Measurements from ENCODE around the gene SH3PXD2B.
"Not testable (repeated sequence)": the region's sequence is repeated elsewhere in the genome, so short reads cannot be mapped to it uniquely, and the experiment has no call there.

Gene SH3PXD2B

DNA sequence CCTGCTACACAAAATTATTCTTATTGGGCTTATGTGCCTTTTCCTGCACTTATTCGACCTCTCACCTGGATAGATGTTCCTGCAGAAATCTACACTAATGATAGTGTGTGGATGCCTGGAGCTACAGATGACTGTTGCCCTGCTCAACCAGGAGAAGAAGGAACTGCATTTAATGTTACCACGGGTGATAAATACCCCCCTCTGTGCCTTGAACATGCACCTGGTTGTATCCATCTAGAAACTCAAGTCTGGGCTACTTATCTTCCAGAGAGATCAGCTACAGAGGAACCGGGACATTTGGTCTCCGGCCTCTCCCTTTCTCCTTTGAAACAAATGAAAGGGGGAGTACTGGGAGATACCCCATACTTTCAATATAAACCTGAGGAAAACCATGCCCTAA, 54.5 kb downstream of the SH3PXD2B start:
- DNase-seq (ENCODE audit: low spot score) = no peak

DNA sequence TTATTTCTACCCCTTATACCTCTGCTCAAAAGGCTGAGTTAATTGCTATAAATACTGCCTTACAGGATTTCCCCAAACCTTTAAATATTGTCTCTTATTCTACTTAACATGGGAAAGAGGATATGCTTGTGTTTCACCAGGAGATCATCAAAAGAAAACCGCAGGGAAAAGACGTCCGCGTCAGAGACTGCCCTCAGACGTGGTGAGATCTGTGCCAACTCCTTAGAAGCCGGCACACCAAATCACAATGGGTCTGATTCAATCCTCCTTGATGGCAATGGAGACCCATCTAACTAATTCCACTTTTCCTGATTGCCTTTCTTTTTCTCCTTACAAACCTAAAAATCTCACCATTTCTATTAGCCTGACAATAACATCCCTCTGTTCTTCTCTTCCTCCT, 55.0 kb downstream of the SH3PXD2B start:
- DNase-seq (ENCODE audit: low spot score) = no peak

DNA sequence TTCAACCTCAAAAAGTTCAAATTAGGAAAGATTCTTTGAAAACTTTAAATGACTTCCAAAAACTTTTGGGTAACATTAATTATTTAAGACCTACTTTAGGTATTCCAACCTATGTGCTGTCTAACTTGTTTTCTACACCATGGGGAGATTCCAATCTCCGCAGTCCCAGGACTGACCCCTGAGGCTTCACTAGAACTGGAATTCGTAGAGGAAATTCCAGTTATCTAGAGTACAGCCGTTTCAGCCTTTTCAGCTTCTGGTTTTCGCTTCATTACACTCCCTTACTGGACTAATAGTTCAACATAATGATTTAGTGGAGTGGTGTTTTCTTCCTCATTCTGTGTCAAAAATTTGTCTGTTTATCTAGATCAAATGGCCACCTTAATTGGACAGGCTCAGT, 55.7 kb downstream of the SH3PXD2B start:
- DNase-seq (ENCODE audit: low spot score) = not testable (repeated sequence)

DNA sequence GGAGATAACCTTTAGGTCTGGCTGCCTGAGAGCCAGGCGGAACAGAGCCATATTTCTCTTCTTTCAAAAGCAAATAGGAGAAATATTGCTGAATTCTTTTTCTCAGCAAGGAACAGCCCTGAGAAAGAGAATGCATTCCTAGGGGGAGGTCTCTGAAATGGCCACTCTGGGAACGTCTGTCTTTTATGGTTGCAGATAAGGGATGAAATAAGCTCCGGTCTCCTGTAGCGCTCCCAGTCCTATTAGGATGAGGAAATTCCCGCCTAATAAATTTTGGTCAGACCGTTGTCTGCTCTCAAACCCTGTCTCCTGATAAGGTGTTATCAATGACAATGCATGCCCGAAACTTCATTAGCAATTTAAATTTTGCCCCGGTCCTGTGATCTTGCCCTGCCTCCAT, 57.3 kb downstream of the SH3PXD2B start:
- not testable (repeated sequence) for DNase-seq (ENCODE audit: low spot score)

DNA sequence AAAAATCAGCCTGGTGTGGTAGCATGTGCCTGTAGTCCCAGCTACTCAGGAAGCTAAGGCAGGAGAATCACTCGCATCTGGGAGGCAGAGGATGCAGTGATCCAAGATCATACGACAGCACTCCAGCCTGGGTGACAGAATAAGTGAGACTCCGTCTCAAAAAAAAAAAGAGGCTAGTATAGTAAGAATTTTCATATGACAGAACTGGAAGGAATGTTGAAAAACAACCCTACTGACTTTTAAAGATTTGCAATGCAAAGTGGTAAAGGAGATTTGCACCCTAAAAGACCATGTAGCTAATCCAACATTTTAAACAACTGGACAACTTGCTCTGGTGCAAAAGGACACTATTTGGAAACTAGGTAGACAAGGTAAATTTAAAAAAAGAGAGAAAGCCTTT, 58.1 kb downstream of the SH3PXD2B start:
- DNase-seq (ENCODE audit: low spot score) = no peak

DNA sequence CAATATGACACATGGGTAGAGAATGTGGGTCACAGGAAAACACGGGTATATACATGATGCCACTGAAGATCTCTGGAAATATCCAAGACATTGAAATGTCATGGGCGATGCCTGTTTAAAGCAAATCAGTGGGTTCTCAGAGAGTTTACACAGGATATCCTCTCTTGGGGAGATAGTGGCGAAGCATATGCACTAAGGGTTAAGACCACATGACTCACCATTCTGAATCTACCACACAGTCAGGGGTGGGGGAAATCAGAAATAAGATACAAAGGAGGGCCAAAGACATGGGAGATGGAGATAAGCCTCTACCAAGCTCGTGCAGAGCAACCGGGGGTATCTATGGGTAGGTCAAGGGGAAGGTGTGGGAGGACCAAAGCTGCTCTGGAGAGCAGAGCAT, 58.8 kb downstream of the SH3PXD2B start:
- DNase-seq (ENCODE audit: low spot score) = no peak

DNA sequence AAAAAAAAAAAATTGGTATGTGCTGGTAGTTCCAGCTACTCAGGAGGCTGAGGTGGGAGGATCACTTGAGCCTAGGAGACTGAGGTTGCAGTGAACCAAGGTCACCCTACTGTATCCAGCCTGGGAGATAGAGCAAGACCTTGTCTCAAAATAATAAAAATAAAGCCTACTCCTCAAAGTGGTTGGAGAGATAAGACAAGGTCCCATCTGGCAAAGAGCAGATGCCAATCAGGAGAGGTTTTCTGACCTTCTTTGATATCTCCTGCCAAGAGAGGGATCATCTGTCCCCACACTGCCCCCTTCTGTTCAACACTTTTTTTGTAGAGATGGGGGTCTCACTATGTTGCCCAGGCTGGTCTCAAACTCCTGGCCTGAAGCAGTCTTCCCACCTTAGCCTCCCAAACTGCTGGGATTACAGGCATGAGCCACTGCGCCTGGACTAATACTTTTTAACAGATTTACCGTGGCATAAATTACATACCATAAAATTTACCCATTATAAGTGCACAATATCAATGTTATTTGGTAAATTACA, 64.7 kb downstream of the SH3PXD2B start:
- DNase-seq (ENCODE audit: low spot score) = no peak

DNA sequence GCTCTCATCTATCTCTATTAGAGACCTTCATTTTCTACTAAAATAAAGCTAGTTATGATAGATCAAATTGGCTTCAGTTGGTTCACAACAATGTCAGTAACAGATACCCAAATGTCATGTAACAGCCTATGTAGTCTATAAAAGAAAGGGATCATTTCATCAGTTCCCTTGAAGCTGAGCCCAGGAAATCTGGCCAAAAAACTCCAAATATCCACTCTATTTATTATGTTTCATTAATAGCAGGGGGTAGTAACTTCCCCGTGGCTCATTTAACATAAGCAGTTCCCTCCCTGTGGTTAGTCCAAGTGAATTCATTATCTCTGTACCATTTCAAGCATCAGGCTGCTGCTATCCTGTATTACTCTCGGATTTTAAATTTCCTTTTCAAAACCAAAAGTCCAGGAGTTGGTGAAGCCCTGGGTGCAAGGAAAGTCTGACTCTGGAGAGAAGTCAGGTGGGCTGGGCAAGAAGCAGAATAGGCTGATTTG, 66.0 kb downstream of the SH3PXD2B start:
- DNase-seq (ENCODE audit: low spot score) = no peak

DNA sequence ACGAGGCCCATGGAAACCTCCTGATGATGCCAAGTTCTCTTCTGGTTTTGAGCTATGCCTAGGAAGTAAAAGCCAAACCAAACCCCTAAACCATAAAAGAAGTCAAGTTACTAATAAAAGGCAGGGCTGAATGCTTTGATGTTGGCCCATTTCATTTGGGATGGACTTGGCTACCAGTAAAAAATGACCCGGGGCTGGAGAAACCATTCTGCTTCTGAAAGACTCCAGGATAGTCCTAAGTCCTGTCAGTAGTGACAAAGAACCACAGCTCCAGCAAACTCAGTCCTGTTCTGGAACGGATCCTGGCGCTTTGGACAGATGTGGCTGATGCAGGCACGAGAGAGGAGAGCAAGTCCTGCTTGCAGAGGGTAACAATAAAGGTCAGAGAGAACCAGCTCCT, 68.6 kb downstream of the SH3PXD2B start:
- DNase-seq (ENCODE audit: low spot score) = no peak

DNA sequence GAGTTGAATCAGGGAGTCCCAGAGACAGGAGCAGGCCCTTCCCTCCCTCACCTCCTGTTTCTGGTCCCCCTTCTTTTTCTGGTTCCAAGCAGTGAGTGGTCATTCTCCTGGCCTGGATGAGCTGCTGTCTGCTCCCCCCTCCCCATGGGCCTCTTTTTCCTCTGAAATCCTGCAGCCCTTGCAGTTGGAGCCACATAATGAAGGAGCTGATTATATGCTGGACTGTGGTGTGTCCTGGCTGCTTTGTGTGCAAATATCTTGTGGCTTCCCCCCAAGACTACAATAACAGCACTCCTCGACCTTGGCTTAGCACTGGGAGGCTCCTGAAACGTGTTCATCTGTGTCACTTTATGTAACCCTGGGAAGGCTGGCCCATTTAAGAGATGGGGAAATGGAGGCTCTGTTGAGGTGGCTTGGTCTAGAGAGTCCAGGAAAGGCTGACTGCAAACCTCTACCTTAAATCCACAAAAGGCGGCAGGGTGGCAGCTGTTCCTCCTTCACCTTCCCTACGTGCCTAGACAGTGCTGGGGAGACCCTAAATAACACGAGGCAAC, 69.2 kb downstream of the SH3PXD2B start:
- no peak for DNase-seq (ENCODE audit: low spot score)

DNA sequence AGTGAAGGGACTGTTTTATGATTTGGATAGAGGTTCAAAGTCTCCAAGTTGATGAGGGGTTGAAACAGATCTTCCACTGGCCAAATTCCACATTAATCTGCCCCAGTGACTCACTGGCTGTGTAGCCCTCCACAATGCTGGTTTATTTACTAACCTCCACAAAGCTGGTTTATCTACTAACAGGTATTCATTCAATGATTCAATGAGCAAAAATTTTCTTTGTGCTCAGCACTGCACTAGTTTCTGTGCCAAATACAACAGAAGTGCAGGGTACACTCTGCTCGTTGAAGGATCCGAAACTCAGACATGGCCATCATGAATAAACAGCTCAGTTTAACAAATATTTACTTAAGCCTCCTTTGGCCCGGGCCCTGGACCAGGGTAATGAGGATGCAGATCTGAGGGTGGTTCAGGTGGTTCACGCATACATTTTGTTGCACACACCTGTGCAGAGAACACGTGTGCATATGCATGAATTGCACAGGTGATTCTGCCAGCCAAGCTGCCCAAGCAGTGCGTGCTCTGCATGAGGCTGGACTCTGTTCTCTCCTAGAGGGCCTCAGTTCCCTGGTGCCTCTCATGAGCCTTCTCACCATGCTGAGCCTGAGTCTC, 71.0 kb downstream of the SH3PXD2B start:
- DNase-seq (ENCODE audit: low spot score) = no peak

DNA sequence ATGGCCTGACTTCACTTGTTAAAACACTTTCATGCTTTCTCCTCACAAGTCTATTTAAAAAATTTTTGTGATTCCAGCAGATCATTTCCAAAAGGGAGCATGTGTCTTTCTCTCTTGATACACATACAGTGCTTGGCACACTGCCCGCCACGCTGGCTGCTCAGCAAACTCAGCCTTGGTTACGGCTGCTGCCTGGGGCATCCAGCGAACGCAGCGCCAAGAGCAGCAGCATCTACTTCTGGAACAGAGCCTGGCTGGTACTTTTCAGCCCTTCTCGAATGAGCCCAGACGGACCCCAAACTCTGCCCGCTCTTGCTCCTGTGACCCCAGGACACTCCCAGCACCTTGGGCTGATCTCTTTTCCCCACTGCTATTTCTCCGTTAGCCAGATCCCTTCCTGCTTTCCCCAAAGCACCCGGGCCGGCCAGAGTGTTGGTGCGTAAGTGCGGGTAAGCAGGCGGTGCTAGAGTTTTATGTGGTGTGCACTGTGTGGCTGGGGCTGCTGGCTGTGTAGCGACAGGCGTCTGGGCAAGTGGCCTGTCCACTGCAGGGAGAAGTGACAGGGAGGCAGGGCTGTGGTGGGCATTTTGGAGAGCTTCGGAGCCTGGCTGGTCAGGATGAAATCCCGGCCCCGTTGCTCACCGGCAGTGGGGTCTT, 73.2 kb downstream of the SH3PXD2B start:
- no peak for DNase-seq (ENCODE audit: low spot score)

DNA sequence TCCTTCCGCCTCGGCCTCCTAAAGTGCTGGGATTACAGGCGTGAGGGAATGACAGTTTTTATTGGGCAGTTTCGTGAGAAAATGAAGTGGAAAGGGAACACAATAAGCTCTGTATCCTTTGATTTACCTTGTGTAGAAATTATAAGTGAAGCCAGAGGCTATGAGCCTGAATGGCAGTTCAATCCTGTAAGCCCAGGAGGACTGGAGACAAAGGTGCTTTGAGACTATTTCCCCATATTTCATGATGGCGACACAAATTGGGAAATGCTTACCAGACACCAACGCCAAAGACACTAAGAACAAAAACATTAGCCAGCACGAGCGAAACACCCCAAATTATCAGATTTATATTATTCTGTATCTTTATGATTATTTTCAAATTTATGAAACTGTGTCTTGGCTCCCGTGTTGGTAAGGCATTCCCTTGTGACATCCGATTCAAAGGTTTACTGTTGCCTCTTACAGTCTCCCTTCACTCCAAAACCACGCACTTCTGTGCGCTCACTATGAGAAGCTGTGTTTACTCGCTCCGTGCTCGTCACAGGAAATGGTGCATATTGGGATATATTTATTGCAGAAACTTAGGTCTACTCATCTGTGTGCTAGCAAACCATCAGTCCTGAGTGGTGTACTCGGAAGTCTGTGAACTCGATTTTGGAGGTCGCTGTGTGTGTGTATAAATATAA, 73.9 kb downstream of the SH3PXD2B start:
- no peak for DNase-seq (ENCODE audit: low spot score)

DNA sequence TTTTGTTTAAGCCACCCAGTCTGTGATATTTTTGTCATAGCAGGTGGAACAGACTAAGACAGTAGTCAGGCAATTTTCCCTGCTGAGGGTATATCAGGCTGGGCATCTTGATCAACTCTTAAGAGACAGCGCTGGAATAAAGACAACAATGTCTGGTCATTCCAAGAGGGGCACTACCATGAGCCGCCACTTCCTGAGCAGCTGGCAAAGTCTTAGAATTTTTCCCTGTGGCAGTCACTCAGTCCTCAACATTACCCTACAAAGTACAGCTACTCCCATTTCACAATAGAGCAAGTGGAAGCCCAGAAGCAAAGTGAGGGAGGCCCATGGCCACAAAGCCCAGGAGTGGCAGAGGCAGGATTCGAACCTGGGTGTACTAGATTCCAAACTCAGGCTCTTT, 74.8 kb downstream of the SH3PXD2B start:
- DNase-seq (ENCODE audit: low spot score) = no peak

DNA sequence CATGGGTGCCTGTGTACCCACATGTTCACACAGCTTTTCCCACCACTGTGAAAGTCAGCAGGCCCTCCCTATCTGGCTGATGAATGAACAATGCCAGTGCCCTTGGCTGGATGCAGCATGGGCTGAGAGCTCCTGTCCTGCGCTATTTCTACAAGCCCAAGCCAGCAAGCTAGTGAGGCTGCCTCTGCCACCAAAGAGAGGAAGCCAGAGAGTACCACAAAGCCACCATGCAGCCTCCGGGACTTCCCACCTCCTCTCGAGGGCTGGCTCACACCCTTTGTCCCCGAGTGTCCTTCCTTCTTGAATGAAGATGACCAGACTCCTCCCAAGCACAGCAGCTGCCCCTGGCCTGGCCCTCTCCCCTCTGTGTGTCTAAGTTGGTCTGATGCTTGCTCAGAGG, 76.5 kb downstream of the SH3PXD2B start:
- DNase-seq (ENCODE audit: low spot score) = no peak

DNA sequence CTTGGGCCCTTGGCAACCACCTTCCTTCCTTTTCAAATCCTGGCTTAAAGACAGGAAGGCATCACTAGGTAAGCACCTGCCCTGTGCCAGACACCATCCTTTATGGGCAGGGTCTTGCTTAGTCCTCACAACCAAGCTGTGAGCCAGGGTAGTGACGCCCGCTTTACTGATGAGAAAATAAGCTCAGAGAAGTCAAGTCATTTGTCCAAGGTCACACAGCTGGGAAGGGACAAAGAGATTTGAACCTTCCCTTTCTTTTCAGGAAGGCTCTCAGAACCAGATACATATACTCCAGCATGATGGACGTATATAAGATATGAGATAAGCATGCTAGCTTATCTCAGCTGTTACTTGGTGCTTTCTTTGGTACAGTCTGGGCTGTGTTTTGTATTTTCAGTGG, 76.9 kb downstream of the SH3PXD2B start:
- DNase-seq (ENCODE audit: low spot score) = no peak

DNA sequence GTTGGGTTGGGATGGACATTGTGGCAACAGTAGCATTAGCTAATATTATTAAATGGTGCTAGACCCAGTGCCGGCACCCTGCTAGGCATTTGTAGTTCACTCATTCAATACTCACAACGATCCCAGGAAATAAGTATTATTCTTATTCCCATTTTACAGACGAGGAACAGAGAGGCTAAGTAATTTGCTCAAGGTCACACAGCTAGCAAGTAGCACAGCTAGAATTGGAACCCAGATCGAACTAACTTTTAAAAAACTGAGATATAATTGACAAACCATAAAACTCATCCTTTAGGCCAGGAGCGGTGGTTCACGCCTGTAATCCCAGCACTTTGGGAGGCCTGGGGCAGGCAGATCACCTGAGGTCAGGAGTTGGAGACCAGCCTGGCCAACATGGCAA, 79.5 kb downstream of the SH3PXD2B start:
- no peak for DNase-seq (ENCODE audit: low spot score)

DNA sequence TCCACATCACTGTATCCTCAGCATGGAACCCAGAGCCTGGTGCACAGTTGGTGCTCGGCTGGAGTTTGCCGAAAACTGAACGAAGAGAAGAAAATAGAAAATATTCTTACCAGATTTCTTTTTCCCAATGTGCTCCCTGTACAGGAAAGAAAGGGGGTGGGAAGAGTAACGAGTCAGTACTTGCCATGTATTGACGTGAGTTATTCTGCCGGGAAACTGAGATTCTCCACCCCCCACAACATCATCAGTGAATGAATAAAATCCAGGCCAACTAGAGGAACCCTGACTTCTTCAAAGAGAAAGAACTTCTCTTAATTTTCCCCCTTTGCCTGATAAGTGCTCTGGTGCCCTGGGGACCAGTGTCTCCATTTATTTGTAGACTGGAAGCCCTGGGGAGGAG, 80.6 kb downstream of the SH3PXD2B start:
- no peak for DNase-seq (ENCODE audit: low spot score)

DNA sequence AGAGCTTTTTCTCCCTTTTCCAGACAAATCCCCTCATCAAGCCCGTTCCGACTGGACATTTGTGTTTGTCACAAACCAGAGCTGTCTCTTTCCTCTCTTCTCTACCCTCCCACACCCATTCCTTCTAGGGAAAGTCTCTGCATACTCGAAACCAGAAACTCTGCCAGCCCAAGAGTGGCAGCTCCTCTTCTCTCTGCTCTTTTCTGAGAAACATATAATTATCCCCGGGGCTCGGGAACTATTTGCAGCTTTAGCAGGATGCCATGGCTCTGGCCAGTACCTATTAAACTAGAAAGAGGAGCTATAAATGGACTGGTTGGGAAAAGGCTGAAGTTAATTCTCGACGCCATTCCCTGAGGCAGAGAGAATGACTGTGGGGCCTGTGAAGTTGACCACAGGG, 82.6 kb downstream of the SH3PXD2B start:
- DNase-seq (ENCODE audit: low spot score) = no peak

DNA sequence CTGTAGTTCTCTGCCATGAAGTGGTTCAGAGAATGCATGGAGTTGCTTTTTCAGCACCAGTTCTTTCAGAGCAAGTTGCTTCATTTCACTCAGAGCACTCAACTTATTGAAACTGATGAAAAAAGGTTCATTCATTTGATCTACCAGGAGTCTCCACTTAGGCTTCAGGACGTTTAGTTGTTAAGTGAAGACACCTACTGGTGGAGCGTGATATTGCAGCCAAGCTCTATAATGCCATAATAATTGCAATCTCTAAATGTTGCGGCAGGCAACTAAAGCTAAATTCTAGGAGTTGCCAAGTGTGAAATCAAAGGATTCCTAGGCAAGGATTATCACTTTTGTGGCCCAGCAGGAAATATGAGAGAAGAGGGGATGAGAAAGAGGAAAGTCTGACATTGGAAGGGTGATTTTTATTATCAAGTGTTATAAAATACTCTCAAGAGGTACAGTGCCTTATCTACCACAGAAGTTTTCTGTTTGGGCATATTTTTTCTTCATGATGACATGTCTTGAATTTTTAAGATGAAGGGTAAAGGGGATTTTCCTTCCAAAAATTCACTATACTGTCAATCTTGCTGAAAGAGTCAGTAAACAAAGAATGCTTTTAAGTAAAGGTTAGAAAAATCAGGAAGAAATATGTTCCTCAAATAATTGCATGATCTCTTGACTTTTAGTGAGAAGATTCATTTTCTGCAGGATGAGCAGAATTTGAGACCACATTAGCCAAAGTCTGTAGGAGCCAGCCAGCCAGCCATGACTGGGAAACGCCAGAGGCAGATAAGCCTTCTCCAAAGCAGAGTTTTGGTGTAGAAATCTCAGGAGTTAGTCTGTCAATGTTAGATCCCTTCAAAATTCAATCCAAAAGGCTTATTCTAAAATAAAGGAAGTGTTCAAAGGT, 83.4 kb downstream of the SH3PXD2B start:
- peak; percentile 36 for DNase-seq (ENCODE audit: low spot score)

DNA sequence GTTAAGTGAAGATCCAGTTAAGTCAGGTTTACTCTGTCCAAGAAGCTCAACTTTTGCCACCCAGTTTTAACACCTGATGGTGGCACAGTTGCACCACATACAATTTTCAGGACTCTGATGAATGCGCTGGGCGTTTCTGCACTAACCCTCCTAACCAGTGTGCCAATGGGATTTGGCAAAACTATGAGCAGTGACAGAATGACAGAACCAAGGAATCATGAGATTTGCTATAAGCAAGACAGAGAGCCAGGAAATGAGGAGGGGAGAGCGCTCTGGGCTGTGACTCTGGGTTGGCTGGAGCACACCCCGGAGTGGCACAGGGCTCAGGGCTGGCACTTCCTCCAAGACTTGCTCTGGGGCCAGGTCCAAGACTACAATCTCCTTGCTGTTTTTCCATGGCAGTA, 84.1 kb downstream of the SH3PXD2B start:
- no peak for DNase-seq (ENCODE audit: low spot score)

DNA sequence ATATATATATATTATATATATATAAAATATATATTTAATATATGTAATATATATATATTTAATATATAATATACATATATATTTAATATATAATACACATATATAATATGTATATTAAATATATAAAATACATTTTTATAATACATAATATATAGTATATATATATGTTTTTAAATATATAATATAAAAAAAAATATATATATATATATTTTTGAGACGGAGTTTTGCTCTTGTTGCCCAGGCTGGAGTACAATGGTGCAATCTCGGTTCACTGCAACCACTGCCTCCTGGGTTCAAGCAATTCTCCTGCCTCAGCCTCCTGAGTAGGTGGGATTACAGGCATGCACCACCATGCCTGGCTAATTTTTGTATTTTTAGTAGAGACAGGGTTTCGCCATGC, 85.6 kb downstream of the SH3PXD2B start:
- not testable (repeated sequence) for DNase-seq (ENCODE audit: low spot score)

All from hematopoietic multipotent progenitor cell treated with erythropoietin and hydrocortisone succinate and interleukin-3 and kit ligand, for 15 days (in vitro differentiated cells).